GM03348 (cell line): Measurements from ENCODE around the gene SOX8.
"Not testable (repeated sequence)": the region's sequence is repeated elsewhere in the genome, so short reads cannot be mapped to it uniquely, and the experiment has no call there.

ENCODE experiments used
- DNase-seq: peaks from one replicate; pipeline ENCODE4 v3.0.0; 2012; ENCODE audit warnings: low spot score

The SOX8 gene

GRCh38 chr16:955766-956165 lies 25.8 kb upstream of the SOX8 start:
- not testable (repeated sequence) for DNase-seq

GRCh38 chr16:959232-960040 lies 22.1 kb upstream of the SOX8 start:
- no peak for DNase-seq

DNA sequence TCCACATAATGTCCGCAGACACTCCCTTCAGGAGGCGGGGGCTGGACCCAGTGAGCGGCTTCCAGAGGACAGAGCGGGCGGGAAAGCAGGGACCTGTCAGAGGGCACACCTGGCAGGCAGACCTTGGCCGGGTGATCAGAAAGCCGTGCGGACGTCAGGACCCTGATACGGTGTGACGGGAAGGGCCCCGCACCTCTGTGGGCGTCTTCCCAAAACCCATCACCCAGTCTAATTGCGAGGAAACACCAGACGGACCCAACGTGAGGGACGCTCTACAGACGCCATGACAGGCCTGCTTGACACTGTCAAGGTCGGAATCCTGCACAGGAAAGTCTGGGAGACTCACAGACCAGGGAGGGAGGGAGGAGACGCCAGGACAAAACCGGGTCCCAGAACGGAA lies 19.2 kb upstream of the SOX8 start:
- DNase-seq = no peak

DNA sequence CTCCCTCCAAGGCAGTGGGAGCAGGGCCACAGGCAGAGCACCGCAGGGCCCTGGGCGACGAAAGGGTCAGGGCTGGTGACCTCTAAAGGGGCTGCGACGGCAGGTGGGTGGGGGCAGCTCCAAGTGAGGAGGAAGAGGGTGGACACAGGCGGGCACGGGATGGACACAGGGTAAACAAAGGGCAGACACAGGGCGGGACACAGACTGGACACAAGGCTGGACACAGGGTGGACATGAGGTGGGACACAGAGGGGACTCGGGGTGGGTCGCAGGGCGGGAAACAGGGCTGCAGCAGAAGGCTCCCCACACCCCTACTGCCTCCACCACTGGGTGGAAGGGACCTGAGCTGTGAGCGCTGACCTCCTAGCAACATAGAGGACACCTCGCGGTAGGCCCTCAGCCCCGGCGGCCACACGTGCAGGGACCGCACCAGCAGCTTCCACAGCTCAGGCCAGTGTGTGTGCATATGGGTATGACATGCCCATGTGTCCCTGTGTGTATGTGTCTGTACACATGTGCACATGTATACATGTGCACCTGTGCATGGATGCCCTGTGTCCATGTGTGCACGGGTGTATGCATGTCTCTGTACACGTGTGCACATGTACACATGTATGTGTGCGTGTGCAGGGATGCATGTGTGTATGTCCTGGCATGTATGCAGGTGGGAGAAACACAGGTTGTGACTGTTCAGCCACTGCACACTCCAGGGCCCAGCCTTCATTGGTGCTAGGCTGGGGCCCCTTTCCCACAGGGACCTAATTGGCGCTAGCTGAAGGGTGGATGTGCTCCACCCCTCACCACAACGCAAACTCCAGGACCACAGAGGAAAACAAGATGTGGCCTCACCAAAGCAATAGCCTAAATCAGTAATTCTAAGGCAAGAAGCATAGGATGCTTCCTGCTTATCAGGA lies 18.4 kb upstream of the SOX8 start:
- DNase-seq = no peak

- no peak for DNase-seq
These were observed 17.7 kb upstream of the SOX8 start for GRCh38 chr16:963913-964312.

GRCh38 chr16:964356-965035 lies 17.1 kb upstream of the SOX8 start:
- DNase-seq = no peak

DNA sequence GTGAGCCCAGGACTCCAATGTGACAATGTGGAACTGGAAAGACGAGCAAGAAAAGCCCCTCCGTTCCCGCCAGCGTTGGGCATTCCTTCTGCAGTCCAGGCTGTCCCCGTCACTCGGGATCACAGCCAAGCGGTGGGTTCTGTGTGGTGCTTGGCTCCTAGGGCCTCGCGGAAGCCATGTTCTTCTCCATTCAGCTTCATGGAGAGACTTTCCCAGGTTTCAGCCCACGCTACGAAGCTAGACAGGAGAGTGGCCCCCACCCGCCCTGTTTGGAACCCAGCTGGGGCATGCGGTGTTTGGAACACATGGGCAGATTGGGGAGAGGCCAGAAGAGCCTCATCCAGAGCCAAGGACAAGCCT lies 16.6 kb upstream of the SOX8 start:
- no peak for DNase-seq

GRCh38 chr16:965487-965886 lies 16.1 kb upstream of the SOX8 start:
- DNase-seq = no peak

DNA sequence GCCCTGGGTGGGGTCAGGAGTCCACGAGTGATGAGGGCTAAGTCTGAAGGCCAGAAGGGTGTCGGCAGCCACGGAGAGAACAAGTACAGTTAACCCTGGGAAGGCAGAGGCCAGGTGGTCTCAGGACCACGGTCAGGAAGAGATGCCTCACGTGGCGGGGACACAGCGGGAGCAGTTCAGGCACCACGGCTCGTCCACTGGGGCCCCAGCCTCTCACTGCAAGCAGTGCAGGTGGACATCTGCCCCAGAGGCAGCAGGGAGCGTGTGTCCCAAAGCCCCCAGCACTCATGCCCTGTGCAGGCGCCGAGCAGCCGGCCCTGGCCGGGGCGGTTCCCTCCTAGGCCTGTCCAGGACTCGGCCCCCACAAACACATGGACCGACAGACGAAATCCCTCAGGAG lies 15.5 kb upstream of the SOX8 start:
- no peak for DNase-seq

GRCh38 chr16:966505-966904 lies 15.1 kb upstream of the SOX8 start:
- DNase-seq = no peak

GRCh38 chr16:967077-967541 lies 14.5 kb upstream of the SOX8 start:
- no peak for DNase-seq

DNA sequence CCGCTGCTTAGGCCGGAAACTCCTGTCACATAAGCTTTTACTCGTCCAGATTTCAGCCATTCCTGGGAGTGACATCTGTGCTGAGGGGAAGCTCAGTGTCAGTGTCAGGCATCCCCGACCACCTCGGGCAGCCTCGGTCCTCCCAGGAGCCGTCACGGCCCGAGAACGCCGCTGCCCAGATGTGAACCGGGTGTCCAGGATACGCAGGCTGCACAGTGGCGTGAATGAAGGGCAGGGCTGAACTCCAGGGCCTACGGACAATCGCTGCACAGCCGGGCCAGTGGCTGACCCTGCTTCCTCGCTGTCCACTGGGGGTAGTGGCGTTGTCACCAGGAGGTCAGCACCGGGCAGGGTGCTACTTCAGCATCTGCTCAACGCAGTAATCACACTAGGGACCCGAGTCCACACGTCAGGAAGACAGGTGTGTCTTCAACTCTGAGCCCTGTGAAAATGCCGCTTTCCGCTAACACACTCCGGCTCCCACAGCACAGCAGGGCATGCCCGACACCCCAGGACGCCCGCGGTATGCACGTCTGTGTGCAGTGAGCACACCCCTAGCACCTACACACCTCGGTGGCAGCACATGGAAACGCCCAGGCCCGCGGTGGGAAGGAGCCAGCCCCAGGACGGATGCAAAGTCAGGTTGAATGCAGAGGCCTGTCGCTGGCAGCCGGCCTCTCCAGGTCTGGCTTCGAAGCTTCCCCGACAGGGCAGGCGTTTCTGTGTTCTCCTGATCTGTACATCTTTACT lies 13.8 kb upstream of the SOX8 start:
- DNase-seq = no peak

- no peak for DNase-seq
These were observed 12.9 kb upstream of the SOX8 start for GRCh38 chr16:968620-969019.

DNA sequence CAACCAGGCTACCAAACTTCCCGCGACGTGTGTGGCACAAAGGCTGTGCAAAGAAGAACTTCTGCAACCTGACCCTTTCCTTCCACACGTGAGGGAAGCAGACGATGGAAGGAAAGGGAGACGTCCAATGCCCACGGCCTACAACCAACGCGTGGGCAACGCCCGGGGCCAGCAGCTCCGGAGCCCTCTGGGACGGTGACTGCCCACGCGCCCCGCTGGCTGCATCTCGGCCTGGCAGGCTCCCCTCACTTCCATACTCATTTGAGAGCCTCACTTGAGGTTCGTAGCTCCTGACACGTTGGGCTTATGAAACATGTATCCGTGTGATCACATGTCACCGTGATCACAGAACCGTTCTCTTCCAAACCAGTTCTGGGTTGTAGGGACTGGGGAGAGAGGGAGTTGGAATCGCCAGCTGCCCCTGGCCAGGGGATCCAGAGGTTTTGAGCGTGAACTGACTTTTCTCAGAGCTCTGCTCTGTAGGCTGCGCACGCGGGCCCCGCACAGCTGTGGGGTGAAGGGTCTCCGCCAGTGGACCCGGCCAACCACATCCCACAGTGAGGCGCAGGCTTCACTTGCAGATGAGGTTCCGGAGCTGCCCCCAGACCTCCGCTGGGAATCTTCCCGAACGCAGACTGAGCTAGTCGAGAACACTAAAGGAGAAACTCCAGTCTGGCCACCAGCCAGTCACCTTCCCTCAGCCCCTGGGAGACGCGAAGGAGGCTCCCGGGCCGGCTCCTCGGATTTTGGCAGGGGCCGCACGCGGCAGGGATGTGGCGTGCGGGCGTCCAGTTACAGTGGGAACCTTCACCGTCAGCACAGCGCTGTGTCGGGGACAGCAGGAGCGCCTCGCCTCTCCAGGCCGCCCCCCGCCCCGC lies 11.8 kb upstream of the SOX8 start:
- peak; percentile 79 for DNase-seq

DNA sequence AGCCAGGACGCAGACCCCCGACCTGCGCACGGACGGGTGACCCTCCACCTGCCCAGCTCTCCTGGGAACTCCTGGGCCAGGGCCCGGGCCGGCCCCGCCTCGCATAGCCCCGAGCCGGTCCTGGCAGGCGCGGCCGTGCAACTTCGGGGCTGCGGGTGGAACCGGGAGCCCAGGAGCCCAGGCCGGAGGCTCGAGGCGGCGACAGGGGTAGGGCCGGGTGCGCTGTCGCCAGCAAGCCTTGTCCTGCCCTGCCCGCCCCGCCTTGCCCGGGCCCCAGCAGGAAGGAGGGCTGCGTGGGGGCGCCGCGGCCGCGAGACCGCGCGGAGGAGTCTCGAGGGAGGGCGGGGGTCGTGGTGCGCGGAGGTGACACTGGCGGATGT lies 11.2 kb upstream of the SOX8 start:
- DNase-seq = no peak

GRCh38 chr16:970766-971581 lies 10.6 kb upstream of the SOX8 start, which contains the start of gene LMF1:
Gene LMF1 (minus strand): TSS chr16:970984. CDS start chr16:970980, 4 bp downstream.
- peak; percentile 100 for DNase-seq

GRCh38 chr16:971582-971905 lies 10.0 kb upstream of the SOX8 start:
- DNase-seq = no peak

DNA sequence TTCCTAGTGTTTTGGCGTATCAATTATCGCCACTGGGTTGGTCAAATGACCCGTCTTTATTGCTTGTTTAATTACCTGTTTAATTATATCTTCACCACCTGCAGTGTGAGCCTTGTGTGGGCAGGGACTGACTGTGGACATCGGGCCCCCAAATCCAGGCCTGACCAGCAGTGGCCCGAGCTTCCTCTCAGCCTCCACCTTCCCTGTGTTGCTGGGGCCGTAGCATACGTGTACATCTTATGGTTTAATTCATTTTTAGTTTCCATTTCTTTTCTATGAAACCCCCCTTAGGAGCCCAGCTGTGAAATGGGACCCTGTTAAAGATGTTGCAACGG lies 9.6 kb upstream of the SOX8 start:
- DNase-seq = no peak

DNA sequence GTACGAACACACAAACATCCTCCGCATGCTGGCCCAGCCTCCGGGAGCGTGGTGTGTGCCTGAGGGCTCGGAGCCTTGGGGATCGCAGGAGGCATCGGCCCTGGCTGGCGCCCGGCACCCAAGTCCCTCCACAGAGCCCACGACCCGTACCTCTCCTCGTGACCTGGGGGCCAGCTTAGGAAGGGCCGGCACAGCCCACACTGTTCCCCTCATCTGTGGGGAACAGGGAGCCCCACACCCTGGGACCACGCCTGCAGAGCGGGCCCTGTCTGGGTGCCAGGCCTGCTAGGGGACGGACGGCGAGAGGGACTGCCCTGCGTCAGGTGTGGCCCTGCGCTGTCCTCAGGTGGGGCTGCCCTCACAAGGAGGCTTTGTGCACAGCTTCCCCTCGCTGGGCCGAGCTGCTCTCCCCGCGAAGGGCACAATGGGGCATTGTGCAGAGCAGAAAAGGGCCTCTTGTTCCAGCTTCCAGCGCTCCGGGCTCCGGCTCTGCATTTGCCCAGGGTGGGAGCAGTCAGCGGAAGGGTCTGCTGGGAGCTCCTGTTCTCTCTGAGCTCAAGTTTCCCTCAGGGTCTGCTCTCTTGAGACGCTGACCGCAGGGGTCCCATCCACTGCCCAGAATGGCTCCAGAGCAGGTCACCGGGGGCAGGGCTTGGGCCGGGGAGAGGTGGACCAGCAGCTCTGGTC lies 9.1 kb upstream of the SOX8 start:
- no peak for DNase-seq

GRCh38 chr16:973366-973765 lies 8.2 kb upstream of the SOX8 start:
- no peak for DNase-seq
